ENCODE measurements around the gene FAM180A.
"Not testable (repeated sequence)": the region's sequence is repeated elsewhere in the genome, so short reads cannot be mapped to it uniquely, and the experiment has no call there.

Gene FAM180A

DNA sequence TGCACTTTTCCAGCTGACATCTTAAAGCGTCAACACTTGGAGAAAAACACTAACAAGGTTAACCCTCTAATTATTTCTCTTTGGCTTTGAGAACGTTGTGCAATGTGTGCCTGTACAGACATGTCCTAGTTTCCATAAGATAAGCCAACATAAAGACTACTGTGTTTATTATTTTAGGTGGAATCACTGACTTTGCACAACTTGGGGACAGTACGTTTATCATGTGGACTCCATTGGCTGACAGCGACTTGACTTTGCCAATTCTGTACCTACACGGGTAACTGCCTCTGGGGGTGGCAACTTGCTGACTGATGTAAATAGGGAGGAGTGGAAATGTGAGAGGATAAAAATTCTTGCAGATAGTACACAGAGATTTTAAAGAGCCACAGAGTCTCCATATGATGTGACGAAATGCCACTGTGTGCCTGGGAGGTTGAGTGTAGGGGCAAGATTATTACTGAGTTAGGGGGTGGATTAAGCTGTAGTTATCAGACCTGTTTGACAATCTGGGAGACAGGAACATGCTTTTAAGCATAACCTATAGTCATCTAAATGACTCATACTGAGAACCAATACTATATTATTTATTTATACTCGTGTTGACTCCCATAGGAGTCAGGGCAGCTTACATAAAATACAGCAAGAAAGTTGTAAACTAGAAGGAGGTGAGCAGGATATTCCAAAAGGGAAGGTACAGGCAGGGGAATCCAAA is 41.6 kb downstream of the FAM180A start:
- TF ChIP-seq, protein P1, sequence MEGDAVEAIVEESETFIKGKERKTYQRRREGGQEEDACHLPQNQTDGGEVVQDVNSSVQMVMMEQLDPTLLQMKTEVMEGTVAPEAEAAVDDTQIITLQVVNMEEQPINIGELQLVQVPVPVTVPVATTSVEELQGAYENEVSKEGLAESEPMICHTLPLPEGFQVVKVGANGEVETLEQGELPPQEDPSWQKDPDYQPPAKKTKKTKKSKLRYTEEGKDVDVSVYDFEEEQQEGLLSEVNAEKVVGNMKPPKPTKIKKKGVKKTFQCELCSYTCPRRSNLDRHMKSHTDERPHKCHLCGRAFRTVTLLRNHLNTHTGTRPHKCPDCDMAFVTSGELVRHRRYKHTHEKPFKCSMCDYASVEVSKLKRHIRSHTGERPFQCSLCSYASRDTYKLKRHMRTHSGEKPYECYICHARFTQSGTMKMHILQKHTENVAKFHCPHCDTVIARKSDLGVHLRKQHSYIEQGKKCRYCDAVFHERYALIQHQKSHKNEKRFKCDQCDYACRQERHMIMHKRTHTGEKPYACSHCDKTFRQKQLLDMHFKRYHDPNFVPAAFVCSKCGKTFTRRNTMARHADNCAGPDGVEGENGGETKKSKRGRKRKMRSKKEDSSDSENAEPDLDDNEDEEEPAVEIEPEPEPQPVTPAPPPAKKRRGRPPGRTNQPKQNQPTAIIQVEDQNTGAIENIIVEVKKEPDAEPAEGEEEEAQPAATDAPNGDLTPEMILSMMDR (conservative IDR thresholded peaks at IDR 0.05; ENCODE audit: low read depth, low read length) = no peak
- no peak for DNase-seq (ENCODE audit: low read depth)

DNA sequence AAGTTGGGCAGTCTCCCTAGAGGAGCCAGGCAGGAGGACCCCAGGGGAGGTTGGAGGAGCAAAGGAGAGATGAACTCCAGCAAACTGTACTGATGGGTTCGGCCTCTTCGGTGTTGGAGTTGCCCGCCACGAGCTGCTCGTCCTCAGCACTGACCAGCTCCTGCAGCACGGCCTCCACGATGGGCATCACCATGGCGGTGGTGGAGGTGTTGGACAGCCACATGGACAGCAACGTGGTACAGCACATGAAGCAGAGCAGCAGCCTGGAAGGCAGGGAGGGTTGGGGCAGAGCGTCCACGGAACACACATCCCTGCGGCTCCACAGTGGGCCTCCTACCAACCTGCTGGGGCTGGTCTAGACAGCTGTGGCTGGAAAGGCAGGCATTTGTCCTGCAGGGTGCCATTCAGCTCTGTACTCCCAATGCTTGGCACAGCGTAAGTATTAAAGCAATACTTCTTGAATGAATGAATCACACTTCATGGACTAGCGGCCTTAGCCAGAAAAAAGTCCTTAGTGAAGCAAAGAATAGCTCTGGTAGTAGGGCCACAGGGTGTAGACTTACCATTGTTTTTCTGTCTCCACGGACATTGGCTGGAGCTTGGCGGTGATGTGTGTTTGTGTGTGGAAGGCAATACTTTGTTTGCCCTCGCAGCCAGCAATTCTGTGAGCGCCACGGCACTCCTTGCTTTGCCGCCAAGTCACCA is 42.4 kb downstream of the FAM180A start:
- H3K4me3 ChIP-seq (ENCODE audit: low read depth, low read length) = no peak overlapping the region
- DNase-seq (ENCODE audit: low read depth) = no peak
- TF ChIP-seq, protein P1 (conservative IDR thresholded peaks at IDR 0.05; ENCODE audit: low read depth, low read length) = no peak

More for the DNA sequence above, 41.6 kb downstream of the FAM180A start:
- H3K4me3 ChIP-seq (ENCODE audit: low read depth, low read length) = no peak overlapping the region

DNA sequence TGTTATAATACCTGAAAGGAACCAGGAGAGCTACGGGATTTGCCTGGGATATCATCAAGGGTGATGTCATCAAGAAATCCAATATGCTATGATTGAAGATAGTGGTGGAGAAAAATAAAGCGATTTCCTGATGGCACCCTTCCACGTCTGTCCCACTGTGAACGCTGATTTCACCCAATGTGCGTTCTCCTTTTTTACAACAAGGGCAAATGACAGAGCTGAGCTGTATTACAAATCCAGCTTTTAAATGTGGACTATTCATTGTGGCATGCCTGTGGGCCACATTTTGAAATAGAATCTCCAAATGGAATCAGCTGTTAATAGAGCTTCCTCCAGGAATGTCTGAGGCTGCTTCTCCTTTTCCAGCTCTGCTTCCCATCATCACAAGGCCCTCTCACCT is 43.9 kb downstream of the FAM180A start:
- TF ChIP-seq, protein P1 (conservative IDR thresholded peaks at IDR 0.05; ENCODE audit: low read depth, low read length) = no peak
- peak; percentile 69 for DNase-seq (ENCODE audit: low read depth)
- no peak overlapping the region for H3K4me3 ChIP-seq (ENCODE audit: low read depth, low read length)

DNA sequence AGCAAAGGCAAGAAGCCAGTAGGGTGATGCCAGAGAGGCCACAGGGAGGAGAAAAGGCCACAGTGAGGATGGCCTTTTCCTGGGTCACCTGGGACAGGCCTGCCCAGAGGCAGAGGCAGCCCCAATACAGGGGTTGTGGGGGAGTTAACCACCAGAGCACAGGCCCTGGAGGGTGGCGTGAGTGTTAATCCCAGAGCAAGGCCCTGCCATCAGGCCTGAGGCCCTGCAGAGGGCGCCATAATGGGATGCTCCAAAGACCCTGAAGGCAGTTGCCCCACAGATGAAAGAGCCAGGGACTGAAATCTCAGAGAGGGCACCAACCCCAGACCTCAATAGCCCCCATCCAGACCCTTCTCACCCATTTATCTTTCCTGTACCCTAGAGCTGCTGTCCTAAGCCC is 44.5 kb downstream of the FAM180A start:
- DNase-seq (ENCODE audit: low read depth) = no peak
- TF ChIP-seq, protein P1 (conservative IDR thresholded peaks at IDR 0.05; ENCODE audit: low read depth, low read length) = peak; percentile 48

DNA sequence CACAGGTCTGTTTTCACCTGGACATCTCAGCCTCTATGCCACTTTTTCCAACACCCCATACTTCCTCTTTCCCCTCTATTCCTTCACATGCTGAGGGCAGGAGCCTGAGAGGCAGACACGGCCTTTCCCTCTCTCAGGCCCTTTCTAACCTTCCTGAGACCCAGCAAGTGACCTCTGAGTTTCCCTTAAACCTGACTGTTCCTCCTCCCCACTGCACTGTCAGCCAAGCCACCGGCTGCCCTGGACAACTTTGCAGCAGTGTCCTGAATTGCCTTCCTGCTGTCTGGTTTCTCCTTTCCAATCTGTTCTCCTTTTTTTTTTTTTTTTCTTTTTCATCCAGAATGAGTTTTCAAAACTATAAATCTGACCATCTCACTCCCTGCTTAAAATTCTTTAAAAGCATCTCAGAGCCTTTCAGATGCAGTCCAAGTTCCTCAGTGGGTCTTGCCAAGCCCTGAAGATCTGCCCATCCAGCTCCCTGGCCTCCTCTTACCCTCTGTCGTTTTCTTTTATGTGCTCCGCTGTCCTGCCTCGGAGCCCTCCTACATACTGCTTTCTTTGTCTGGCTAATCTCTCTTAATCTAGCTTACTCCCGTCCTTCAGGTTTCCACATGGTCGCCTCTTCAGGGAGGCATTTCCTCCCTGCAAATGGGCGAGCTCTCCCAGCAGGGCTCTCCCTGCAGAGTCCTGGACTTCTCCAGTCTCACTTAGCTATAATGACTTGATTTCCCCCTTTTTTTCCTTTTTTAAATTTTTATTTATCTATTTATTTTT is 51.1 kb downstream of the FAM180A start:
- TF ChIP-seq, protein P1 (conservative IDR thresholded peaks at IDR 0.05; ENCODE audit: low read depth, low read length) = no peak
- no peak for DNase-seq (ENCODE audit: low read depth)
- H3K4me3 ChIP-seq (ENCODE audit: low read depth, low read length) = no peak overlapping the region

More for the DNA sequence above, 44.5 kb downstream of the FAM180A start:
- H3K4me3 ChIP-seq (ENCODE audit: low read depth, low read length) = no peak overlapping the region

DNA sequence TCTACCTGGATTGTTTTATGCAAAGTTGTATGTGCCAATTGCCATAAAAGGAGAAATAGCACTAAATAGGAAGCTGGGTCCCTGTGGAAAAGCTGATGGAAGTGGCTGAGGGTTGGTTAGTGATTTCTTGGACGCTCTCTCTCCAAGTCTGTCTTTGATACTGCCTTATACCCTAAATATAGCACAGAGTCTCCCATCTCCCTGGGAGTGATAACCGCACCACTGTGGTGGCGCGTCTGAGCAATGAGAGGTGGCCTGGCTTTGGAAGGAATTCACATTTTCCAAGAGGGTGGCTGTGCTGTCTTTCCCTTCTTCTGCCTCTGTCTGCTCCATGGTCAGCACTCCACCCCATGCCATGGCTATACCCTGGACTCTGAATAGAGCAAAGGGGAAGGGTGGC is 55.1 kb downstream of the FAM180A start:
- TF ChIP-seq, protein P1 (conservative IDR thresholded peaks at IDR 0.05; ENCODE audit: low read depth, low read length) = no peak
- no peak for DNase-seq (ENCODE audit: low read depth)
- no peak overlapping the region for H3K4me3 ChIP-seq (ENCODE audit: low read depth, low read length)

DNA sequence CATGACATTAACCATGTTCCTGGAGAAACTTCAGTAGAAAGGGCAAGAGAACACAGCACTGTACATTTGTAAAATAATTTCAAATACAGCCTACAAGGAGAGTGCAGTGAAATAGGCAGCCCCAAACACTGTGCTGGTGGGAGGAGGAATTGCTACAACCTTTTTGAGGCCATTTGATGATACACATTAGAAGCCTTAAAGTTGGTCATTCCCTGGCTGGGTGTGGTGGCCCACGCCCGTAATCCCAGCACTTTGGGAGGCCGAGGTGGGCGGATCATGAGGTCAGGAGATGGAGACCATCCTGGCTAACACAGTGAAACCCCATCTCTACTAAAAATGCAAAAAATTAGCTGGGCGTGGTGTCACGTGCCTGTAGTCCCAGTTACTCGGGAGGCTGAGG is 56.0 kb downstream of the FAM180A start:
- not testable (repeated sequence) for DNase-seq (ENCODE audit: low read depth); H3K4me3 ChIP-seq (ENCODE audit: low read depth, low read length)
